GM21390 (cell line): ENCODE results near the gene CLDN10.
"Not testable (repeated sequence)": the region's sequence is repeated elsewhere in the genome, so short reads cannot be mapped to it uniquely, and the experiment has no call there.

ENCODE experiments used
- ATAC-seq: cut with Tn5 transposase; IDR thresholded peaks from one replicate; pipeline ENCODE4 v1.9.1; 2021; ENCODE audit not compliant: unreplicated experiment

CLDN10 gene, protein sequence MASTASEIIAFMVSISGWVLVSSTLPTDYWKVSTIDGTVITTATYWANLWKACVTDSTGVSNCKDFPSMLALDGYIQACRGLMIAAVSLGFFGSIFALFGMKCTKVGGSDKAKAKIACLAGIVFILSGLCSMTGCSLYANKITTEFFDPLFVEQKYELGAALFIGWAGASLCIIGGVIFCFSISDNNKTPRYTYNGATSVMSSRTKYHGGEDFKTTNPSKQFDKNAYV

DNA sequence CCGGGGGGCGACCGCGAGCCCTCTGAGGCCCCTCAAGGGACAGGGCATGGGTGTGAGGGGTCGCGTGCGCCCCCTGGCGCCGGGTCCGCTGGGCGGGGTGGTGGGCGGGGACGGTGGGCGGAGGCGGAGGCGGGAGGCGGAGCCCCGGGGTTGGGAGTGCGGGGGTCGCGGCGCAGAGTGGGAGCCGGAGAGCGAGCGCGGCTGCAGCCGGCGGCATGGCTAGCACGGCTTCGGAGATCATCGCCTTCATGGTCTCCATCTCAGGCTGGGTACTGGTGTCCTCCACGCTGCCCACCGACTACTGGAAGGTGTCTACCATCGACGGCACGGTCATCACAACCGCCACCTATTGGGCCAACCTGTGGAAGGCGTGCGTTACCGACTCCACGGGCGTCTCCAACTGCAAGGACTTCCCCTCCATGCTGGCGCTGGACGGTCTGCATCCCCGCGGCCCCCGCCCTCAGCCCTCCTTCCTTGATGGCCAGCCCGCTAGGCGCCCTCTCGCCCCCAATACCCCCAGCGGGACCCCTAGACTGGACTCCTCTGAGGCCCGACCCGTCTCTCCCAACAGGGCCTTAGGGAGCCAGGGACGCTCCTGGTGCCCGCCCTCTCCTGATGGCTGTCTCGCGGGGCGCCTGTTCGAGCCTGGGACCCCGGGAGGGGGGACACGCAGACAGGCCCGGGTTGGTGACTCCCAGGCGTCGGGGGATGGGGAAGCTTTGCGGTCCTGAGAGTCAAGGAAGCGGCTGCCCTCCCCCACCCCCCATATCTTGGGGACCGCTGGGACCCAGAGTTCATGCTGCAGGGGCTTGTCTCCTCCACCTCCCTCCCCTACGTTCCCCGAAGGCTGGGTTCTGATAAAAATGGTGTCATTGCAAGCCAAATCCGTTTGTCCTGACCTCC lies at the start of gene CLDN10:
TSS of gene CLDN10 (plus strand) at position 182 of the 903 bp plus-strand sequence. CDS start at position 216, 34 bp downstream.
- ATAC-seq: no peak

DNA sequence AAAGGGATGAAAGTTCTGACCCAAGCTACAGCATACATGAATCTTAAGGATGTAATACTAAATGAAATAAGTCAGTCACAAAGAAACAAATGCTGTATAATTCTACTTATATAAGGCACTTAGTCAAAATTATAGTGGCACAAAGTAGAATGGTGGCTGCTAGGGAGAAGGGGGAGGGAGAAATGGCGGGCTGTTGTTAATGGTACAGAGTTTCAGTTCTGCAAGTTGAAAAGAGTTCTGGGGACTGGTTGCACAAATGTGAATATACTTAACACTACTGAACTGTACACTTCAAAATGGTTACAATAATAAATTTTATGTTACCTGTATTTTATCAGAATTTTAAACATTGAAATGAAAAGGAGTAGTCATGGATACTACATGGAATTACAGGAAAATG lies 48.9 kb upstream of the CLDN10 start:
- peak; percentile 61 for ATAC-seq

DNA sequence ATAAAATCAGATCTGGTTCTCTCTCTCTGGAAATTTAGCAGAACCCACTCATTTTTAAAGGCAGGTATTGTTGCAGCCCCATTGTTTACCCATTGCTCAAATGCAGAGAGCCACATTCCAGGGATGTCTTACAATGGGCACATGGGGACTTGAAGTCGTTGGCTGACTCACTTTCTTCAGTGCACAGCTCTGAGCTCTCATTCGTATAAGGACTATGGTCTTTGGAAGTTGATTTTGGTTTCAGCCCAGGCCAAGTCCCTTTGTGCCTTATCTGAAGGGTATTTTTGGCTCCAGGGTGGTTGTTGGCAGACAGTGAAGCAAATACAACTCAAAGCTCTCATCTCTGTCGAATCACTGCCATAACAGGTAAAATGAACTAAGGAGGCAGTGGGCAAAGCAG lies 47.3 kb upstream of the CLDN10 start:
- ATAC-seq: no peak

DNA sequence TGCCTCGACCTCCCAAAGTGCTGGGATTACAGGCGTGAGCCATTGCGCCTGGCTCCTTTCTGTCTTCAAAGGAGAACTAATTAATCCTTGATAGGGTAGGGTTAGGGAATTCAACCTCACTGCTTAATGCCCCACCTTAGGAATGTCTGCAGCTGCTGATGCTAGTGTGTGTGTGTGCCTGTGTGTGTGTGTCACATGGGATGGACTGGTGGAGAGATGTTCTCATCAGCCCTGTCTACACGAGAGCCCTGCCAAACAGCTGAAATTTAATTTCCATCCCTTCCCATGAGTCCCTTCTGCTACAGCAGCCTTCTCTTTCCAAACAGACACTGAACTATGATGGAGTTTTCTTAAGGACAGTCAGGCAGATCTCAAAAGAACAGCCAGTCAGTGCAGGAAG lies 46.5 kb upstream of the CLDN10 start:
- ATAC-seq: no peak

DNA sequence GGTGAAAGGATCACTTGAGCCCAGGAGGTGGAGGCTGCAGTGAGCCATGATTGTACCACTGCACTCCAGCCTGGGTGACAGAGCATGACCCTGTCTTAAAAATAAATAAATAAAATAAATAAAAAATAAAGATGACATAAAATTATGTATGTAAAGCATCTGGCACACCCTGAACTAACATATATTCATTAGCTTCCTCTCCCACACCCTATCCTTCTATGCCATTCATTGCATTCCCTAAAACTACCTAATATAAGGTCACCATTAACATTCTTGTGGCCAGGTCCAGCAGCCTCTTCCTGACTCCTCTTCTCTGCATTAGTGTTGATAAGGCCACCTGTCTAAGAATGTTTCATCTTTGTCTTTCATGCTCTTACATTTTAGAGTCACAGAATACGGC lies 44.5 kb upstream of the CLDN10 start:
- no peak for ATAC-seq

DNA sequence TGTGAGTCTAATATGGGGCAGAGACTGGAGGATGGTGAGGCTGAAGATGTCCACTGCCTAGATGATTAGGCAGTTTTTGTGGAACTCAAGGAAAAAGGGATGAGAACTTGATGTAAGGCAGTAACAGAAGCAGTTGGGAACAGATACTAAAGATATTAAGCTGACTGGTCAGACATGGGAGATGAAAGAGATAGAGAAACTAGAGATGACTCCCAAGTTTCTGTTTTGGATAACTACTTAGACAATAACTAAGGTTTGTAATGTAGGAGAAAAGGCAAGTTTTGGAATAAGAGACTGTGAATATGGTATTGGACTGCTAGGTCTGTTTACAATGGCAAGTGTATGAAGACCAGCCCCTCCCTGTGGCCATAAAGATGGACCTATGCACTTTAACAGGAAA lies 43.5 kb upstream of the CLDN10 start:
- no peak for ATAC-seq

DNA sequence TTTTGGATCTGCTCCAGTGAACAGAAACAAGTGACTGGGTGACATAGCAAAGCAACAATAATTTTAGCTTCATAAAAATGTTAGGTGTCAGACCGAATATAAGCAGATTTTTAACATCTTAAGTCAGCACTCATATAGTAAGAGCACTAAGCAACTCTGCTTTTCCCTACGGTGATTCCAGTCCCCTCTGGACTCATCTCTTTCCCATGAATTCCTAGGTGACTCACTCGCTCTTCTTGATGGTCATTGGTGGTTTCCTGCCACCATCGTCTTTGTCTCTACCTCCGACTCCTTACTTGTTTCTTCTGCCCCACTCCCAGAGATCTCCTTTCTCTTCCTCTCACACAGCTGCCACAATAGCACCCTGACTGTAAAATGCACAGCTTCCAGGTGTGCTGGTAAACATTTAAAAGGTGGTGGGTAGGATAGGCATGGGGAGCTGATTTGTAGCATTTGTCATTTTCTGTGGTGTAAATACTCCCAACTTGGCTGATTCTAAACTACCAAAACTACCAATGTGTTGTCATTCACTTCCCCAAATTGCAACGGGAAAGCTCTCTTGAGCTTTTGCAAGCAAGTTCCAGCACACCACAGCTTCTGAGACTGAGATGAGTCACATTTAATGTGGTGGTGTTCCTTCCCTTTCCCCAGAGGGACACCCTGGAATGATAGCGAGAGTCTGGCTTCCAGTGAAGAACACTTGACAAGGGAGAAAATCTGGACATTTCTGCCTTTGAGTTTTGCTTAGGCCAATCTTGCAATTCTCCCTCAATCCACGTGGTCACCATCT lies 42.8 kb upstream of the CLDN10 start:
- ATAC-seq: no peak

DNA sequence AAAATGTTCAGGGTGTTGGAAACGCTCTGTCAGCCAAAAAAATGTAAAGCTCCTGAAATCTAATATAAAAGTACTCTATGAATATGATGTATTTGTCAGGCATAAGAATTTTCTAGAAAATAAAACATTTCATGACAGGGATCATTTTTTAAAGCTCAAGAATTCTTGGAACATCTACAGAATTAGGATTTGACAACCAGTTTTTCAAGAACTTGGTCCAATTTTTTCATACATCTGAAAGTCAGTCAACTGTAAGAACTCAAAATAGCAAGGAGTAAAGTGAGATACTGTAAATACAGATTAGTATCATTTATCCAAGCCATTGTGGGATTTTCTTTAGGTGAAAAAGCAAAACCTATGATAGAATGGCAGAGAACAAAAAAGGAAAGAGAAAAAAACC lies 41.6 kb upstream of the CLDN10 start:
- no peak for ATAC-seq

DNA sequence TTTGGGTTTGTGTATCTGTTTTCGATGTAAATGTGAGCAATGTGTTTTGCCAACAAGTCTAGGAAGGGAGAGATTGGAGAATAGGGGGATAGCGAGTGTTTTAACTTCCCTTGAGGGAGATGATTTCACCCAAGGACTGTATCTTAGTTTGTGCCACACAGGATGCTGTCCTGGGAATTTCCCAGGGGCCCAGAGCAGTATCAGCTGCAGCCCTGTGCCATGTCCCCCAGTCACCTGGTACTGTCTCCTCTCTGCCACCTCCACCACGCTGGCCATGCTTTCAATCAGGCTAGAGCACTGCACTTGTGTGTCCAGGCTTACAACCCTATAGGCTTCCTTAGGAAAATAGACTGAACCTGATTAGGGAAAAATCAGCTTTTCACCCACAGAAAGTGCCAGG lies 40.1 kb upstream of the CLDN10 start:
- no peak for ATAC-seq

DNA sequence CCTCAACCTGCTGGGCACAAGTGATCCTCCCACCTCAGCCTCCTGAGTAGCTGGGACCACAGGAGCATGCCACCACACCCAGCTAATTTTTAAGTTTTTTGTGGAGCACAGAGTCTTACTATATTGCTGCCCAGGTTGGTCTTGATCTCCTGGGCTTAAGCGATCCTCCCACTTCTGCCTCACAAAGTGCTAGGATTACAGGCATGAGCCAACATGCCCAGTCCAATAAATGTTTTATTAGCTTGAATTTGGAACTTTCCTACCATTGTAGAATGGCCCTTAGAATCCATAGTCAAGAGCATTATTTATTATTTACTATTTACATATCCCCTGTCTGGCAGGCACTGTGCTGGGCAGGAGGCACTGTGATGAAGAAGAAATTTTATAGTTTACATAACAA lies 39.6 kb upstream of the CLDN10 start:
- no peak for ATAC-seq

DNA sequence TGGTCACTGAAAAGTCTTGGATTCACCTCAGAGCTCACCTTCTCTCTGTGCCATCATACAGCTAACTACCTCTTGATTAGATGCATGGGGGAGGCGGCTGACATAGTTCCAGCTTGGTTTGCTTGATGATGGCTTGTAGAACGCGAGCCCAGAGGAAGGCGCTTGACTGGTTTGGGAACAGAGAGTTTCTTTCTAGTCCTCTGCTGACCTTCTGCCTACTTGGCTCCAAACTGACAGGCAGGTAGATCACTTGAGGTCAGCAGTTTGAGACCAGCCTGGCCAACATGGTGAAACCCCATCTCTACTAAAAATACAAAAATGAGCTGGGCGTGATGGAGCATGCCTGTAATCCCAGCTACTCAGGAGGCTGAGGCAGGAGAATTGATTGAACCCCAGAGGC lies 36.9 kb upstream of the CLDN10 start:
- not testable (repeated sequence) for ATAC-seq

DNA sequence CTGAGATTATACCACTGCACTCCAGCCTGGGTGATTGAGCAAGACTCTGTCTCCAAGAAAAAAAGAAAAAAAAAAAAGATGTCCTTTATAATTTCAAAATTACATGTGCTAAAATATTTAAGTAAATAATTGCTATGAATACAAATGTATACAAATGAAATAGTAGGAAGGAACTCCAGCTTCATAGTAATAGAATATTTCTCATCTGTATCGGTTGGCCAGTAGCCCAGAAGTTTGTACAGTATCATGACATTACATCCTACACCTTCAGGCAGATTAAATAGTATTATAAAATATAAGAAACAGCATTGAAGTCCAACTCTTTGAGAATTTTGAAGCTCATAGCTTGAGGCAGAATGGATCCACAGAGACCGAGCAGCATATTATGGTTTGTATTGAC lies 36.5 kb upstream of the CLDN10 start:
- no peak for ATAC-seq

DNA sequence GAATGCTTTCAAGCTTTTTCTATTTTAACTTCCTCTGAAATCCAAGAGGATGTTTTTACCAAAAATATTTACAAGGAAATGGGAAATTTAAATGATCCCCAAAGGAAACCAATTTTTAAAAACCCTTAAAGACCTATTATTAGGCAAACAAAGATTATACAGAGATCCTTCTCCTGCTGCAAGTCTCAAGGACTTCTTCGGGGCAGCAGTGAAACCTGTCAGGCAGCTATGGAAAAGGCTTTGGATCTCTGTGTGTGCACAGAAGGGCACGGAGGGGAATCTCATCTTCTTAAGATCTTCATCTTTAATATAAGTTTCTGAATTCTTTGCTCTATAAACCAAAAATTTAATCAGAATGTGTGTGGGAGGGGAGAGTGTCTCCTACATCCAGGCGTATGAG lies 36.0 kb upstream of the CLDN10 start:
- no peak for ATAC-seq

DNA sequence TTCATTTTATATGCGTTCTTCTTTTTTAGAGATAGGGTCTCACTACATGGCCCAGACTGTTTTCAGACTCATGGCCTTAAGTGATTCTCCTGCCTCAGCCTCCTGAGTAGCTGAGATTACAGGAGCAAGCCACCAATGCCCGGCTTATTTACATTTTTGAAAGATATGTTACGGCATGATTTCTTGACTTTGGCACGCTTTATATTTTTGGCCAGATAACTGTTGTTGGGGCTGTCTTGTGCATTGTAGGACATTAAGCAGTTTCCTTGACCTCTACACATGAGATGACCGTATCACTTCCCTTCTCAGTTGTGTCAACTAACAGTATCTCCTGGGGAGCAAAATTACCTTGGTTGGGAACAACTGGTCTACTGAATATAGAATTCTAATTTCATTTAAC lies 28.9 kb upstream of the CLDN10 start:
- no peak for ATAC-seq

DNA sequence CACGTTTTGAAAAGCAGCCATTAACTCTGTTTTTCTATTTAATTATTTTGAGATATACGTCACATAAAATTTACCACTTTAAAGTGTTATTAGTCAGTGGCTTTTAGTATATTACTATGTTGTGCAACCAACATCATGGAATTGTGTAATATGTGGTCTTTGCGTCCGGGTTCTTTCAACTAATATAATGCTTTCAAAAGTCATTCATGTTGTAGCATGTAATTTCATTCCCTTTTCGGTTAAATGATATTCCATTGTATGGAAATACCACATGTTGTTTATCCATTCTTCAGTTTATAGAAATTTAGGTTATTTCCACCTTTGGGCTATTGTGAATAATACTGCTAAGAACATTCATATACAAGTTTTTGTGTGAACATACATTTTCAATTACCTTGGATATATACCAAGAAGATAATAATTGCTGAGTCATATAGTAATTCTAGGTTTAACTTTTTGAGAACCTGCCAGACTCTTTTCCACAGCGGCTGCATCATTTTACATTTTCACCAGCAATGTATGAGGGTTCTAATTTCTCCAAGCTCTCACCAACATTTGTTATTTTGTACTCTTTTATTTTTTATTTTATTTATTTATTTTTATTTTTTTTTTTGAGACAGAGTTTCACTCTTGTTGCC lies 28.1 kb upstream of the CLDN10 start:
- ATAC-seq: no peak

DNA sequence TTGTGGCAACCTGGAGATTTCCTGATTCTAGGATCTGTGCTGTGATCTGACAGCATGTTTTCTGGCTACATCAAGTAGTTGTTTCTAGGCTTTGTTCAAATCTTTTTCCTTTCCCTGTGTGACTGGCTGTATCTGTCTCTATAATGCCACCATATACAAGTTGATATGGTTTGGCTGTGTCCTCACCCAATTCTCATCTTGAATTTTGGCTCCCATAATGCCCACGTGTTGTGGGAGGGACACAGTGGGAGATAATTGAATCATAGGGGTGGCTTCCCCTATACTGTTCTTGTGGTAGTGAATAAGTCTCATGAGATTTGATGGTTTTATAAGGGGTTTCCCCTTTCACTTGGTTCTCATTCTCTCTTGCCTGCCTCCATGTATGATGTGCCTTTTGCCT lies 24.6 kb upstream of the CLDN10 start:
- no peak for ATAC-seq

DNA sequence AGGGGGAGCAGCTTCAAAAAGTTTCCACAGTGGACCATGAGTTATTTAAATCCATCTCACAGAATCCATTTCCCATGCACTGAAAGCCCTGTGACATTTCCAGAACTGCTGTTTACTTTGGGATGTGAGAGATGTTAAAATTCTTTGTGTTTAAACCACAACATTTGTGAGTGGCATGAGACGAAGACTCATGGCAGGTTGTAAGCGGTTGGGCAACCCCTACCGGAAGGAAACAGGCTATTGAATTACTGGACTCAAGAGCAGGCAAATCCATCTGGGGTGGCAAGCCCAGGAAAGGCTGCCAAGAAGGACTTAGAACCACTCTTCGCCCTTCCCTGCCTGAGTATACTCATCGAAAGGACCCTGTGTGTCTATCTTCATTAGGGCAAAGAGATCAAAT lies 22.3 kb upstream of the CLDN10 start:
- no peak for ATAC-seq

DNA sequence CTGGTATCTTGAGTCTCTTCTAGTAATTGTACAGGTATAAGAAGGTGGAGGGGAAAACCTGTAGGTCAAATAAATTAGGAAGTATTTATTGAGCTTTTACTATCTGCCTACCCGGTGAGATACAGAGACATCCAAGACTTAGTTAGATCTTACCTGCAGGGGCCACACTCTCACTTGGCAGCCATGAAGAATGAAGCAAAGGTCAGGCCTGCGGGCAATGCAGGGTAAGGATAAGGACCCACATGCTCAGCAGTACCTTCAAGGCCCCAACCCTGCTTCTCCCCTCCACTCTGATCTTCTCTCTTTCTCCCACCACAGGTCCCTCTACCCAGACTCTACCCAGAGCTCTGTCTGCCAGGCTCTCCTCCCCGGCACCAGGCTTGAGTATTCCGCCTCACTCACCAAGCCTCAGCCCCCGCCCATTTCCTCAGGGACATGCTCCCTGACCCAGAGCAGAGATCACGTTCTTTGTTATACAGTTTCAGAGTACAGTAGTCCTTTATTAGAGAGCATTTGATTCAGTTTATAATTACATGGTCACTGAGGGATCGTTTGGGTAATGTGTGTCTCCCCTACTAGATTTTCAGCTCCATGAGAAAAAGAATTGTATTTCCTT lies 18.9 kb upstream of the CLDN10 start:
- no peak for ATAC-seq

DNA sequence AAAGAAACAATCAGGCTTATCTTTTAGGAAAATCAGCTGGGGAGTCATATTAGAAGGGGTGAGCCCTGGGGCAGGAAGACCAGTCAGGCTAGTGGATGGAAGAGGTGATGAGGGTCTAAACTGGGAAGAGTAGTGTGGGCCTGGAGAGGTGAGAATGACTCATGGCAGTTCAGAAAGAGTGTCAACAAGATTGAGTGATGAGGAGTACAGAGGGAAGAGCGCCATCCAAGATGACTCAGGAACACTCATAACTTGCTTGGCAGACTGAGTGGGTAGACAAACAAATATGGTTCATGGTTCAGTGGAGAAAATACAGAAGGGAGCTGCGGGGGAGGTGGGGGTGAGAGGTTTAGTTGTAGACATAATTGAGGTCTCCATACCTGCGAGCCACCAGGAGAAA lies 17.3 kb upstream of the CLDN10 start:
- no peak for ATAC-seq

DNA sequence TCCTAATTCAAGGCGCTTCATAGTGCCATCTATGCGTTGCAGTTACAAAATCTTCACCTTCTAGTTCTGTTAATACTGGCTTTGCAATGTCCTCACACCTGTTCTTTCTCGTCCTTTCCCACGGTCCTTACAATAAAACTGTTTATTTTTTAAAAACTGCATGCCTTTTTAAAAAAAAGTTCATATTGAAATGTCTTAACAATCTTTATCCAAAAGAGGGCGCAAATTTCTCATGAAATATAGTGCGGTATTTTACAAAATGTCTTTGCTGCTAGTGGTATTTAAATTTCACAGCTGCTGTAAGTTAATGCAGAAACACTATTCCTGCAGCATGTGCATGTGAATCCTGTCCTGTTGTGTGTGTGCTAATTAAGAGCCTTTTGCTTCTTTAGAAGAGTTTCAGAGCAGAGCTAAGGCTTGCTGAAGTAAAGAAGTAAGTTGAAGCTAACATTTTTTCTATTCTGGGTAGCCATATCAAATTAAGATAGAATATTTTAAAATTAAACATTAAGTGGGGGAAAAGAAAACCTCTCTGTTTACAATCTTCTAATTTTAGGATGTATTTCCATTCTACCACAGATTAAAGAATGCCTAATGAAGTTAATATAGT lies 15.8 kb upstream of the CLDN10 start:
- no peak for ATAC-seq
